GM23338 (cell line): Measurements from ENCODE around the gene MYO1A. TPM values are rescaled to one million over a fixed set of nuclear protein-coding genes. Genes with fewer than 3 reads are reported as not detected.

ENCODE experiments used
- ATAC-seq: fragments of 200-7000 bp; cut with Tn5 transposase; 3 replicates; pipeline ENCODE4 v1.9.1; 2020
- DNase-seq: peaks from one replicate; pipeline ENCODE4 v3.0.0-alpha.2; 2015; ENCODE audit warnings: low spot score
- H2AFZ ChIP-seq: fragments of 200-600 bp; sonication (generic); 2 replicates; pipeline ENCODE4 v1.8.0; 2016; ENCODE audit warnings: antibody characterized with exemption, mild to moderate bottlenecking, moderate library complexity
- H3F3A ChIP-seq: fragments of 200-600 bp; sonication (generic); replicated peaks from 2 replicates; pipeline ENCODE4 v1.8.0; 2017; ENCODE audit warnings: antibody characterized with exemption, mixed run types, low read depth
- H3K27ac ChIP-seq: fragments of 200-600 bp; sonication (generic); 2 replicates; pipeline ENCODE4 v1.6.1; 2016; ENCODE audit warnings: low read depth
- H3K27me3 ChIP-seq: fragments of 200-600 bp; sonication (generic); 2 replicates; pipeline ENCODE4 v1.8.0; 2016; ENCODE audit warnings: mild to moderate bottlenecking, mixed run types, moderate library complexity; ENCODE audit not compliant: insufficient read depth
- H3K36me3 ChIP-seq: fragments of 200-600 bp; sonication (generic); 2 replicates; pipeline ENCODE4 v1.8.0; 2016; ENCODE audit warnings: mild to moderate bottlenecking; ENCODE audit not compliant: insufficient read depth
- H3K4me1 ChIP-seq: fragments of 200-600 bp; sonication (generic); 2 replicates; pipeline ENCODE4 v1.8.0; 2016; ENCODE audit warnings: mild to moderate bottlenecking, moderate library complexity; ENCODE audit not compliant: insufficient read depth
- H3K4me2 ChIP-seq: fragments of 200-600 bp; sonication (generic); 2 replicates; pipeline ENCODE4 v1.7.1; 2017; ENCODE audit warnings: mixed run types
- H3K4me3 ChIP-seq: fragments of 200-600 bp; sonication (generic); 2 replicates; pipeline ENCODE4 v1.6.1; 2016; ENCODE audit warnings: mixed run types
- H3K79me2 ChIP-seq: fragments of 200-600 bp; sonication (generic); replicated peaks from 2 replicates; pipeline ENCODE4 v1.8.0; 2017; ENCODE audit warnings: mild to moderate bottlenecking; ENCODE audit not compliant: insufficient read depth
- H3K9me2 ChIP-seq: fragments of 200-600 bp; sonication (generic); 2 replicates; pipeline ENCODE4 v1.8.0; 2017; ENCODE audit not compliant: insufficient read depth
- H4K20me1 ChIP-seq: fragments of 200-600 bp; sonication (generic); replicated peaks from 2 replicates; pipeline ENCODE4 v1.8.0; 2017; ENCODE audit warnings: mild to moderate bottlenecking; ENCODE audit not compliant: insufficient read depth
- H3K27ac Mint-ChIP-seq: 2 replicates; pipeline ENCODE4 v1.8.0; 2020; ENCODE audit warnings: inconsistent platforms, mild to moderate bottlenecking, moderate library complexity, mixed read lengths
- H3K27me3 Mint-ChIP-seq: 3 replicates; pipeline ENCODE4 v1.8.0; 2022; ENCODE audit warnings: low read depth, mild to moderate bottlenecking, moderate library complexity, mixed read lengths, inconsistent platforms; ENCODE audit not compliant: insufficient read depth, poor library complexity
- H3K36me3 Mint-ChIP-seq: 3 replicates; pipeline ENCODE4 v1.8.0; 2021; ENCODE audit warnings: low read depth, mild to moderate bottlenecking, inconsistent platforms, moderate library complexity, mixed read lengths
- H3K4me1 Mint-ChIP-seq: 3 replicates; pipeline ENCODE4 v1.8.0; 2020; ENCODE audit warnings: mild to moderate bottlenecking, inconsistent platforms, mixed read lengths
- H3K4me3 Mint-ChIP-seq: 3 replicates; pipeline ENCODE4 v1.8.0; 2021; ENCODE audit warnings: moderate library complexity, mild to moderate bottlenecking, inconsistent platforms, mixed read lengths
- H3K9me3 Mint-ChIP-seq: 3 replicates; pipeline ENCODE4 v1.8.0; 2020; ENCODE audit warnings: moderate library complexity, mild to moderate bottlenecking, inconsistent platforms, mixed read lengths
- CTCF ChIP-seq, 2 experiments: fragments of 200-600 bp in 1 of 2; sonication (generic) in 1 of 2; conservative IDR thresholded peaks; 2 replicates each; pipeline versions ENCODE4 v1.5.1 to v1.6.1; 2016 to 2017; ENCODE audit warnings: antibody characterized with exemption in 2 of 2, low read depth in 2 of 2, mild to moderate bottlenecking in 2 of 2, moderate library complexity in 1 of 2
- POLR2AphosphoS5 ChIP-seq: IDR thresholded peaks from 2 replicates; pipeline ENCODE4 v1.6.1; 2016; ENCODE audit warnings: antibody characterized with exemption, low read depth
- ZNF462 ChIP-seq: fragments of 250-450 bp; sonication (Bioruptor Pico); IDR thresholded peaks from 2 replicates; pipeline ENCODE4 v1.5.0; 2020; ENCODE audit warnings: mild to moderate bottlenecking, moderate library complexity
- polyA plus RNA-seq: library from polyadenylated mRNA; unstranded; fragments of >200 nt; fragmentation: Nextera tagmentation; extraction: Ambion mirVana; gene quantifications from 2 replicates; pipeline ENCODE4 v1.2.1, GENCODE V29; 2016
- total RNA-seq: library from RNA; depleted of rRNA; stranded (reverse); fragments of >200 nt; shearing (Covaris generic); gene quantifications from 2 replicates; pipeline ENCODE4 v1.2.3, GENCODE V29; 2014
- TF ChIP-seq, protein P1 (sequence below): IDR thresholded peaks from one replicate; pipeline ENCODE4 v1.6.1; 2018; ENCODE audit warnings: antibody characterized with exemption; ENCODE audit not compliant: unreplicated experiment

Gene MYO1A
- total and polyA plus RNA-seq, 2 experiments from 2014 or later, result not detected

DNA sequence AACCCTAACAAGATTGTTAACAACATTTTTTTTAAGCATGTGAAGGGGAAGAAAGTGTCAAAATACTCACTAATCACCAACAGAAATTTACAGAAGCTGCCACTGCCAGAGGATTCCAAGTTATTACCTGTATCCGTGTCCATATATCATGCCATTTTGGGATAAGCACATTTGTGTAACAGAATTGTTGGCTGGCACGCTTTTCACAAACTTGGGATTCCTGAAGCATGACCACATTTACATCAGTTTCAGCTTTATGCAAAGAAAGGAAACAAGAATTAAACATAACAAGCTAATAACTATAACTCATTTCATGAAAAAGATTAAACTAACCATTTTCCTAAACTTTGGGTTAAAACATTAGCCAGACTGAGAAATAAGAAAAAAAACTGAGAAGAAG lies 22.7 kb upstream of the MYO1A start (continued):
- TF ChIP-seq, protein P1, sequence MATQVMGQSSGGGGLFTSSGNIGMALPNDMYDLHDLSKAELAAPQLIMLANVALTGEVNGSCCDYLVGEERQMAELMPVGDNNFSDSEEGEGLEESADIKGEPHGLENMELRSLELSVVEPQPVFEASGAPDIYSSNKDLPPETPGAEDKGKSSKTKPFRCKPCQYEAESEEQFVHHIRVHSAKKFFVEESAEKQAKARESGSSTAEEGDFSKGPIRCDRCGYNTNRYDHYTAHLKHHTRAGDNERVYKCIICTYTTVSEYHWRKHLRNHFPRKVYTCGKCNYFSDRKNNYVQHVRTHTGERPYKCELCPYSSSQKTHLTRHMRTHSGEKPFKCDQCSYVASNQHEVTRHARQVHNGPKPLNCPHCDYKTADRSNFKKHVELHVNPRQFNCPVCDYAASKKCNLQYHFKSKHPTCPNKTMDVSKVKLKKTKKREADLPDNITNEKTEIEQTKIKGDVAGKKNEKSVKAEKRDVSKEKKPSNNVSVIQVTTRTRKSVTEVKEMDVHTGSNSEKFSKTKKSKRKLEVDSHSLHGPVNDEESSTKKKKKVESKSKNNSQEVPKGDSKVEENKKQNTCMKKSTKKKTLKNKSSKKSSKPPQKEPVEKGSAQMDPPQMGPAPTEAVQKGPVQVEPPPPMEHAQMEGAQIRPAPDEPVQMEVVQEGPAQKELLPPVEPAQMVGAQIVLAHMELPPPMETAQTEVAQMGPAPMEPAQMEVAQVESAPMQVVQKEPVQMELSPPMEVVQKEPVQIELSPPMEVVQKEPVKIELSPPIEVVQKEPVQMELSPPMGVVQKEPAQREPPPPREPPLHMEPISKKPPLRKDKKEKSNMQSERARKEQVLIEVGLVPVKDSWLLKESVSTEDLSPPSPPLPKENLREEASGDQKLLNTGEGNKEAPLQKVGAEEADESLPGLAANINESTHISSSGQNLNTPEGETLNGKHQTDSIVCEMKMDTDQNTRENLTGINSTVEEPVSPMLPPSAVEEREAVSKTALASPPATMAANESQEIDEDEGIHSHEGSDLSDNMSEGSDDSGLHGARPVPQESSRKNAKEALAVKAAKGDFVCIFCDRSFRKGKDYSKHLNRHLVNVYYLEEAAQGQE, result no peak
- no peak for TF ChIP-seq POLR2AphosphoS5
- no peak for TF ChIP-seq ZNF462 (CRISPR knock-in tag)

- Histone ChIP-seq H3K27ac (peak overlapping the region; percentile 72), H3K79me2 (peaks cover 14% of the 10 kb centered on the region; the same call in 1 of the 2 replicates), H3K9me2 (no peaks in the 10 kb centered on the region), H3K36me3 (peaks cover 49% of the 10 kb centered on the region), H2AFZ (no peak overlapping the region), H3K4me3 (no peak overlapping the region), H3K4me1 (no peaks in the 10 kb centered on the region), H3F3A (peaks cover 14% of the 10 kb centered on the region; the same call in 1 of the 2 replicates), H4K20me1 (peaks cover 19% of the 10 kb centered on the region; the same call in 1 of the 2 replicates), H3K4me2 (no peak overlapping the region), H3K27me3 (no peaks in the 10 kb centered on the region)
- Mint-ChIP-seq H3K4me3 (no peak overlapping the region), H3K27ac (peak overlapping the region; percentile 56), H3K36me3 (peaks cover 62% of the 10 kb centered on the region), H3K27me3 (peaks cover 2% of the 10 kb centered on the region), H3K9me3 (no peaks in the 10 kb centered on the region), H3K4me1 (peaks cover 3% of the 10 kb centered on the region; the same call in 2 of the 3 replicates)
- DNase-seq (peak; percentile 92), ATAC-seq (peak; percentile 98)
- TF ChIP-seq, protein P1, result no peak
- peak; percentile 90 to 94 for TF ChIP-seq CTCF (conservative IDR thresholded peaks at IDR 0.05; ENCODE audit: low read depth in 2 of 2)
These were observed 19.6 kb upstream of the MYO1A start for GRCh38 chr12:57069523-57069922.
